Measurements from ENCODE around the gene SHB.
"Not testable (repeated sequence)": the region's sequence is repeated elsewhere in the genome, so short reads cannot be mapped to it uniquely, and the experiment has no call there.

Gene SHB

GRCh38 chr9:37909836-37910235, 159.2 kb downstream of the SHB start:
- DNase-seq (ENCODE audit: extremely low read depth in 1 of 2, low read depth in 1 of 2) = not testable (repeated sequence)

- no peak for DNase-seq (ENCODE audit: extremely low read depth in 1 of 2, low read depth in 1 of 2)
Observed at GRCh38 chr9:37909326-37909725, 159.7 kb downstream of the SHB start.

DNA sequence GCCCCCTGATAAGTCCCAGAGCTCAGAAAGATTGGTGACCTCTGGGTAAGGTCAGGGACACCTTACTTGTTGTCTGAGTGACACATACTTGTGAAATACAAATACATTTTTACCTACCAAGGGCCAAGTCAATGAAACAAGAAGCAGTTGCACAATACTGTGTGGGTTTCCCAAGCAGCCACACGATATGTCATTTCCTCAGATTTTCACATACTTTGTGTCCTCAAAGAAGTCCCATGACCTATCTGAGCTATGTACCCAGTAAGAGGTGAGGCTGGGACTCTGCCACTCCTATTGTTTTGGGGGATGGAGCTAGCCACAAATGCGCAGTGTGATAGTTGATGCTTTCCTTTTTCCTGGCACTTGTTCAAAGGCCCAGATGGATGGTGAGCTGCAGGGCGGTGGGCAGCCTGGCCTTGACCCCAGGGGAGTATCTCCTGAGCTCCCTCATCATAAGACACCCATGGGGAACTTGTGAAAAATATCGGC, 160.3 kb downstream of the SHB start:
- DNase-seq (ENCODE audit: extremely low read depth in 1 of 2, low read depth in 1 of 2) = no peak

GRCh38 chr9:37908283-37908682, 160.7 kb downstream of the SHB start:
- no peak for DNase-seq (ENCODE audit: extremely low read depth in 1 of 2, low read depth in 1 of 2)

- DNase-seq (ENCODE audit: extremely low read depth in 1 of 2, low read depth in 1 of 2) = no peak
Observed at GRCh38 chr9:37906312-37907239, 162.5 kb downstream of the SHB start.

GRCh38 chr9:37905776-37906175, 163.3 kb downstream of the SHB start:
- no peak for DNase-seq (ENCODE audit: extremely low read depth in 1 of 2, low read depth in 1 of 2)

DNA sequence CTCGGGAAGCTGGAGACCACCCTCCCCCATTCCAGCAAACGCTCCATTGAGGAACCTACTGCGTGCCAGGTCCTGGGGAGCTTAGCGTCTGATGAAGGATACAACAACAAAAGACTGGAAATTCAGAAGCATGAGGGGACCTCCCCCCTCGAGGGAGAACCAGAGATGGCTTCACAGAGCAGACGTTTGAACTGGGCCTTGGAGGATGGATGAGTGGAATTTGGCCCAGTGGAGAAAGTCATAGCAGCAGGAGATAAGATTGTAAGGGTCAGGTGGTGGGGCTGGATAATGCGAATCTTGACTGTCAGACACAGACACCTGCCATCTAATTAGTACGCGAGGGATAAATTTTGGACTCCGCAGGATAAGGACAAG, 163.9 kb downstream of the SHB start:
- no peak for DNase-seq (ENCODE audit: extremely low read depth in 1 of 2, low read depth in 1 of 2)

GRCh38 chr9:37904445-37905130, 164.4 kb downstream of the SHB start:
- no peak for DNase-seq (ENCODE audit: extremely low read depth in 1 of 2, low read depth in 1 of 2)

DNA sequence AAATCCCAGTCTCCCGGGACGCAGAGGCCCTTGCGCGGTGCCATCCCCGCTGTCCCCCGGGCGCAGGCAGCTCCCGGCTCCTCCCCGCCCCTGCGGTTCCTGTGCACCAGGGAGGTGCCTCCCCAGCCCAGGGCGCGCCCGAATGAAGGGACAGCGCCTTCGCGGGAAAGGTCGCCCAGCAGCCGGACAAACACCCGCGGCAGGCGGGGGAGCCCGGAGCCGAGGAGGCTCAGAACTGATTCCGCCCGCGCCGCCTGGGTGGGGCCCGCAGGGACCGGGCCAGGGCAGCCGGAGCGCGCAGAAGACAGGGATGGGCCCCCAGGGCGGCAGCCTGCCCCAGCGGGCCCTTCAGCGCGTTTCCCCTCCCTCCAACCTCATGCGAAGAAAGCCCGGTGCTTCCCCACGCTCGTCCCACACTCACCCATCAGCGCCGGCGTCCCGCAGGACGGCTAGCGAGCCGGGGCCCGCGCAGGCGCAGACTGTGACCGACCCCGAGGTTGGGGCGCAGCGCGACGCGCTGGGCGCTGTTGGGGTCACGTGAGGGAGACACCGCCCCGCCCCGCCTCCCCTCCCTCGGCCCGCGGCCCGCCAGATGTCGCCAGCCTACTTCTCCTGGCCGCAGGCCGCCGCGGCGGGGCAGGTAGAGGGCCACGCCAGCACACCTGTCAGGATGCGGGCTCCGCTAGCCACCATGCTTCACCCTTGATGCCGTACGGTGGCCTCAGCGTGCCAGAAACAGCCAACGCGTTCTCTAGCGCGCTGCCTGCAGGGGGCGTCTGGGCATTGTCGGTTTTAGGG, 165.2 kb downstream of the SHB start, which contains the start of gene SLC25A51:
SLC25A51 (minus strand) TSS at position 481 of the 798 bp plus-strand sequence. CDS start 15,577 bp downstream, outside the sequence.
- peak; percentile 82 to 88 for DNase-seq (ENCODE audit: extremely low read depth in 1 of 2, low read depth in 1 of 2)

DNA sequence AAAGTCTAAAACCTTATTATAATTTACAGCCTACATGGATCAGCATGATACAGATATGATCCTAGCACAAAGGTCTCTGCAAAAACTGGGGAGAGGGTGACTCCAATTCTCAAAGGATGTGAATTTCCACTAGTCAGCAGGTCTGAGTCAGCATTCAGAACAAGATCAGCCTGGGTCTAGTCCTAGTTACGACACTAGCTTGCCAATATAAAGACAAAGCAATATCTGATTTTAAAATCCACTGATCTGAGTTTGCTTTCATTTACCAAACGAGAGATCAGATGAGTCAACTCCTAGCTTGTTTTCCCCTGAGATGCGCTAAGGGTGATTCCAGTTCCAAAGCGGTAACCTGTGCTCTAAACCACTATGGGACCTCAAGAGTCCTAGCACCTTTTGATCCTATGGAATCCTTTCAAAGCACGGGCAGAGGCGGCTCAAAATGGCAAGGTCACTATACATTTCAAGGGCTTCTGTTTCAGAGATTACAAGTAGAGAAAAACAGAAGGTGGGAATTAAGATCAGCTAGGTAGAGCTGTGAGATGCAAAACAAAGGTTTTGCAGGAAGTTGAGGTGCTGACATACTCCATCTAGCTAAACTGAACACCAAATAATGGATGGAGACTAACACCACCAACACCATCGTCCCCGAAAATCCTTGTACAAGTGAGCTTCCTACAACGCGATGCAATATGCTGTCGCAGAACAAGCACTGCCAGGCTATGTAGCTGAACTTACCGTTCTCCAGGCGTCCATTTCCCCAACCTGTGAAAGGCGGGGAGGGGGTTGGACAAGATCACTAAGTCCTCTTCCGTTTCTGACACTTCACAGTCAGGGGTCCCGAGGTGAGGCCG, 166.0 kb downstream of the SHB start:
- no peak for DNase-seq (ENCODE audit: extremely low read depth in 1 of 2, low read depth in 1 of 2)

GRCh38 chr9:37902131-37902530, 166.9 kb downstream of the SHB start:
- DNase-seq (ENCODE audit: extremely low read depth in 1 of 2, low read depth in 1 of 2) = no peak

DNA sequence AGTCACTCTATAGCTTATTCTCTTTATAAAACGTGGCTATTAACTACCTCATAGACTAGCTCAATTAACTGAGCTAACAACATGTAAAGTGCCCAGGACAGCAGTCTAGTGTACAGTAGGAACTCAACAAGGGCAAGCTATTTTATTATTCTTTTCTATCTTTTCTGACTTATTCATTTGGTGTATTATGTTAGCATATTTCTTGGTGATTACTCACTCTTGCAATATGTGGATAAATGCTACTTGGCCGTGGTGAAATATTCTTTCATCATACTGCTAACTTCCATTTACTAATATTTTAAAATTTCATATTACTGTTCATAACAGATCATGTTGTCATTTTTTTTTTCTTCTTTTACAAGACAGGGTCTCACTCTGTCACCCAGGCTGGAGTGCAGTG, 170.0 kb downstream of the SHB start:
- DNase-seq (ENCODE audit: extremely low read depth in 1 of 2, low read depth in 1 of 2) = no peak

DNA sequence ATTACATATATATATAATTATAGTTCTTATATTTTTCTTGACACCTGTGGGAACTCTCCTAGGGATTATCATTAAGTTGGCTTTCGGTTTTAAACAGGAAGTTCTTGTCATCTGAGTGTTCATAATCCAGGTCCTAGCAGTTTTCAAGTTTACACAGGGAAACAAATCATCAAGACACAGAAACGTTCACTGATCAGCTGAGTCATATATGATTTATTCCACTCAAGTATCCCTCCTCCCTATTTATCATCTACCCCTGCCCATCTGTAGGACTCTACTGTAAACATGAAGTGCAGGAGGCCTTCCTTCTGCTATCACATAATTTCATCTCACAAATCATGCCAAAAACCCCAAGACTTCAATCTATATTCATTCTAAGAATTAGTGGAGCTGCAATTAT, 171.4 kb downstream of the SHB start:
- no peak for DNase-seq (ENCODE audit: extremely low read depth in 1 of 2, low read depth in 1 of 2)

DNA sequence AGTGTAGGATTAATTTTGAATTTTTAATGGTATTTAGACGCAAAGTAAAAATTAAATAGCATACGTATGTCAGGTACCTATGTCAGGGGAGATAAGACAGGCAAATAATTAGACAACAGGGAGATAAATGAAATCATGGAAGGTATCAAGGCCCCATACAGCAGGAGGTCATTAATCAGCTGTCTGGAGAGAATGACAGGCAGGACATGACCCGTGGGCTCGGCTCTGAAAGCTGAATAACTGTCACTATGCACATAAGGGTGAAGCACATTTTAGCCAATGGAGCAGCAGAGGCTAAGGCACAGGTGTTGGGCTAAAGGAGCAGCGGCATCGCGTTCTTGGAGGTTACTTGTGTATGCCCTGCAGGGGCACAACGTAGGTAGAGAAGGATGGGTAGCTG, 177.0 kb downstream of the SHB start:
- no peak for DNase-seq (ENCODE audit: extremely low read depth in 1 of 2, low read depth in 1 of 2)

DNA sequence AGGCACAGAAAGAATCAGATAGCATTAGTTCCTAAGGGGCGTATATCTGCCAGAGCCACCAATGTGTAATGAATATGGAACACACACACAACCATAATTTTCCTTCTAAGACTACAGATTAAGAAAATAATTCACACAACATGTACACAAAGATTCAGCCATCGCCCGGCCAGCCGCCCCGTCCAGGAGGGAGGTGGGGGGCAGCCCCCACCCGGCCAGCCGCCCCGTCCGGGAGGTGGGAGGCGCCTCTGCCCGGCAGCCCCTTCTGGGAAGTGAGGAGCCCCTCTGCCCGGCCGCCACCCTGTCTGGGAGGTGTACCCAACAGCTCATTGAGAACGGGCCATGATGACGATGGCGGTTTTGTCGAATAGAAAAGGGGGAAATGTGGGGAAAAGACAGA, 178.0 kb downstream of the SHB start:
- not testable (repeated sequence) for DNase-seq (ENCODE audit: extremely low read depth in 1 of 2, low read depth in 1 of 2)

DNA sequence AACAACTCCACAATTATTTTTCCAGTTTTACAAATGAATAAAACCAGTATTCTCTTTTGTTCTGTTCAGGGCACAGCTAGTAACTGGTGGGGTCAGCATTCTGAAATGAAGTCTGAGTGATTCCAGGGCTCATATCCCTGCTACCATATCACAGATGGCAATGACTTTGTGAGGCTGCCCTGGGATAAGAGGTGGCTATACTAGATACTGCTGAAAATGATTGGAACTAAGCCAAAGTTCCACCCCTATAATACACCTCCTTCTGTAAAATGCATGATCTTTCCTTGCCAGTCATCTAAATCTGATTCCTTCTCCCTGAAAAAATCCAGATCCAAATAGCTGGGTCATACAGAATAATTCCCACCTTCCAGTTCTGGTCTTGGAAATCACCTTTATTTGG, 179.5 kb downstream of the SHB start:
- no peak for DNase-seq (ENCODE audit: extremely low read depth in 1 of 2, low read depth in 1 of 2)

- not testable (repeated sequence) for DNase-seq (ENCODE audit: extremely low read depth in 1 of 2, low read depth in 1 of 2)
Observed at GRCh38 chr9:37887977-37888583, 180.9 kb downstream of the SHB start.

DNA sequence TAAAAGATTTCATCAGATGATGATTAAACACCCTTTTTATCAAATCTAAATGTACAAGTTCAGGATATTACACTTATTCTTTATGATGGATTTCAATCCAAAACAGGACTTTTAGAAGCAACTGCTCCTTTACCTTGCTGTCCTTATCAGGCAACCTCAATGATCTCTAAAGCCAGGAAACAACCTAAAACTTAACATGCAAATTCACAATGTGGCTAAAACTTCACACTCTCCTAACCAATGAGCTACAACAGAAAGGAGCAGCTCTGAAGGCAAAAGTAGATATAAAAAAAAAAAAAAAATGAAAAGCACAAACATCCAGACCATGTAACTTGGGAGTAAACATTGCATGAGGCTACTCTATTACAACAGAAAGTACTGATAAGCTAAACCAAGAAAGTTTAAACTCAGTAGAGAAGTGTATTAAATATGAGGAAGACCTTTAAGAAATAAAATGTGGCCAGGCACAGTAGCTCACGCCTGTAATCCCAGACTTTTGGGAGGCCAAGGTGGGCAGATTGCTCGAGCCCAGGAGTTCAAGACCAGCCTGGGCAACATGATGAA, 188.0 kb downstream of the SHB start:
- no peak for DNase-seq (ENCODE audit: extremely low read depth in 1 of 2, low read depth in 1 of 2)

DNA sequence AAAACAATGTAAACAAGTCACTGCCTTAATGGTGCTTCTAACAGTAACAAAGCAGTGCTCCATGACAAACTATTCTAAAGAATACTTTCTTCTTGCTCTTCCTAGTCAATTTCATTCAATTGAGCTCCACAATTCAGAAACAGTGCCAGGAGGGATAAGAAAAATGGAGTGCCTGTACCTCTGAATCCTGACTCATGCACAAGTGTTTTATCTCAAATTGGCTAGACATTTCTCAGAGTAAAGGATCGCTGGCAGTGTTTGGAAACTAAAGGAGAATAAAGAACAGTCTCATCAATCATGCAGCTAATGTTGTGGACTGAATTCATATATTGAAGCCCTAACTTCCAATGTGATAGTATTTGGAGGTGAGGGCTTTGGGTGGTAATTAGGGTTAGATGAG, 192.7 kb downstream of the SHB start:
- DNase-seq (ENCODE audit: extremely low read depth in 1 of 2, low read depth in 1 of 2) = no peak

Data from stimulated activated CD8-positive, alpha-beta memory T cell treated with anti-CD3 and anti-CD28 coated beads, Interleukin-7, amount 100 ng/mL, for 48 hours (primary cell).